Measurements from ENCODE around the gene SPDYE16.
"Not testable (repeated sequence)": the region's sequence is repeated elsewhere in the genome, so short reads cannot be mapped to it uniquely, and the experiment has no call there.

The SPDYE16 gene

DNA sequence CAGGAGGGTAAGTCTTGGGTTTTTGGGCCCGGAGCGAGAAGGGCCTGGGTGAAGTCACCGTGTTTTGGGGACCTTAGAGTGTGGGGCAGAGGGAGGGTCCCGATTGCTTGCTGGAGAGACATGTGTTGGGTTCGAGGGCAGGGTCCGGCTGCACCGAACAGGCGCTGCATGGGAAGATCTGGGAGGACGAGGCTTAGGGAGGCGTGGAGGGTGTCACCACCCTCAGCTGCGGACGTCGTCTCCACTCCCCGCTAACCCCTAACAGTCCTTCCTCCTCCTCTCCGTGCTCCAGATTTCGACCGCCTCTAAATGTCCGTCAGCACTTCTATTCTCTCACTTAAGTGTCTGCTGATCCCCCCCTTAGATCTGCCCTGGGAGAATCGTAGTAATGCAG lies 6.8 kb upstream of the SPDYE16 start:
- not testable (repeated sequence) for DNase-seq (ENCODE audit: low read depth in 2 of 2)

DNA sequence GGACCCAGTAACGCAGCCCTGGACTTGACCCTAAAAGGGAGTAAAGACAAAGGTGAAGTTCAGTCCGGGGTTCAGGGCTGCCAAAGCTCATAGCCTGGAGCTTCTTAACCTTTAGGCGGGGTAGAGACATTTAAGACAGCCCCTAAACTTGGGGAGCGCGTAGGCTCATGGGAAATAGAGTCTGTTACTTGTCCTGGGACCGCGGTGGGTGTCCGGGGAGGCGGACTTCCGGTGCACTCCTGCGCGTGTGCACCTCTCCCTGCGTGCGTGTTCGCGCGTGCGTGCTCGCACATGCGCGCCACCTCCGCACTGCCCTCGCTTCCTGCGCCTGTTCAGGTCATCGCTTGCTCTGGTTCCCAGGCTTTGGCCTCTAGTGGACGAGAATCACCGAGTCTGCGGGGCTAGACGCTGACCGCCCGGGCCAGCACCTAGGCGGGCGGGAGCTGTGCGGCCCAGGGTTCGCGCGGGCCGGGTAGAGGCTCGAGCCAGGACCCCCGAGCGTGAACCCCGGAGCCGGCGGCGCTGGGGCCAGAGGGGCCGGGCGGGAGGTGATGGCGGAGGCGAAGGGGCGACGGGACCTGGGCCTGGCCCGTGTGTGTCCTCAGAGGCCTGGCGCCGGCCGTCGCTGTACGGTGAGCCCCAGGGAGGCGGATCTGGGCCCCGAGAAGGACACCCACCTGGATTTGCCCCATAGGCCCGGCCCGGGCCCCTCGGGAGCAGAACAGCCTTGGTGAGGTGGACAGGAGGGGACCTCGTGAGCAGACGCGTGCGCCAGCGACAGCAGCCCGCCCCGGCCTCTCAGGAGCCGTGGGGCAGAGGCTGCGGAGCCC lies 6.1 kb upstream of the SPDYE16 start:
- DNase-seq (ENCODE audit: low read depth in 2 of 2) = peak; percentile 62 to 68

- not testable (repeated sequence) for DNase-seq (ENCODE audit: low read depth in 2 of 2)
Measured at GRCh38 chr7:76531643-76532042, 11.5 kb downstream of the SPDYE16 start.

- DNase-seq (ENCODE audit: low read depth in 2 of 2) = not testable (repeated sequence)
Measured at GRCh38 chr7:76526183-76526582, 16.9 kb downstream of the SPDYE16 start.

DNA sequence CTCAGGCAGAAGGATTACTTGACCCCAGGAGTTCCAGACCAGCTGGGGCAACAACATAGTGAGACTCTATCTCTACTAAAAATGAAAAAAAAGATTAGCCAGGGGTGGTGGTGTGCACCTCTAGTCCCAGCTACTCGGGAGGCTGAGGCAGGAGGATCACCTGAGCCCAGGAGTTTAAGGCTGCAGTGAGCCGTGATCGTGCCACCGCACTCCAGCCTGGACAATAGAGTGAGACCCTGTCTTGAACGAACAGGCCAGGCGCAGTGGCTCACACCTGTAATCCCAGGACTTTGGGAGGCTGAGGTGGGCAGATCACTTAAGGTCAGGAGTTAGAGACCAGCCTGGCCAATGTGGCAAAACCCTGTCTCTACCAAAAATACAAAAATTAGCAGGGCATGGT lies 26.2 kb downstream of the SPDYE16 start:
- not testable (repeated sequence) for DNase-seq (ENCODE audit: low read depth in 2 of 2)

- DNase-seq (ENCODE audit: low read depth in 2 of 2) = no peak
Measured at GRCh38 chr7:76515999-76516443, 27.1 kb downstream of the SPDYE16 start.

GRCh38 chr7:76514926-76515771 lies 27.9 kb downstream of the SPDYE16 start:
- no peak for DNase-seq (ENCODE audit: low read depth in 2 of 2)

- no peak for DNase-seq (ENCODE audit: low read depth in 2 of 2)
Measured at GRCh38 chr7:76513817-76514799, 29.0 kb downstream of the SPDYE16 start.

- no peak for DNase-seq (ENCODE audit: low read depth in 2 of 2)
Measured at GRCh38 chr7:76512941-76513816, 29.9 kb downstream of the SPDYE16 start.

GRCh38 chr7:76511911-76512885 lies 30.9 kb downstream of the SPDYE16 start:
- DNase-seq (ENCODE audit: low read depth in 2 of 2) = not testable (repeated sequence)

DNA sequence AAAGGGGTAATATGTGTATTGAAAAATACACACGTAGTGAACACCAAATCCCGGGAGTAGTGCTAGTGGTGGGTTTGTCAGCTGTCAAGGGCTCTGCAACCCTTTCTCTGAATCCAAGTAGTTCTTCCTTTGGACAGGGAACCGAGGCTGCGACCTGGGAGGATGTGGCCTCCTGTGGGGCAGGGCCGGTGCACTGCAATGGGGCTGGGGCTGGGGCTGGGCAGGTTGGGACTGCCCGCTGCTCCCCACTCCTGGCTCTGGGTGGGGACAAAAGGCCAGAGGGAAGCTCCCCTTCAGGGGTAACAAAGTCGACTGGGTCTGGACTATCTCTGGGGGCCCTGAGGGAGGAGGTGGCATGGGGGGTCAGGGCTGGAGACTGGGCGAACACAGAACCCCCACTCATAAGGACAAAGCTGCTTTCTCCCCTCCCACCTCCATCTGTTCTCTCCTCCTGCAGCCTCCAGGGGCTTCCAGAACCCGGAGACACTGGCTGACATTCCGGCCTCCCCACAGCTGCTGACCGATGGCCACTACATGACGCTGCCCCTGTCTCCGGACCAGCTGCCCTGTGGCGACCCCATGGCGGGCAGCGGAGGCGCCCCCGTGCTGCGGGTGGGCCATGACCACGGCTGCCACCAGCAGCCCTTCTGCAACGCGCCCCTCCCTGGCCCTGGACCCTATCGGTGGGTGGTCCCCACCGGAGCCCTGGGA lies 31.7 kb downstream of the SPDYE16 start:
- DNase-seq (ENCODE audit: low read depth in 2 of 2) = not testable (repeated sequence)

DNA sequence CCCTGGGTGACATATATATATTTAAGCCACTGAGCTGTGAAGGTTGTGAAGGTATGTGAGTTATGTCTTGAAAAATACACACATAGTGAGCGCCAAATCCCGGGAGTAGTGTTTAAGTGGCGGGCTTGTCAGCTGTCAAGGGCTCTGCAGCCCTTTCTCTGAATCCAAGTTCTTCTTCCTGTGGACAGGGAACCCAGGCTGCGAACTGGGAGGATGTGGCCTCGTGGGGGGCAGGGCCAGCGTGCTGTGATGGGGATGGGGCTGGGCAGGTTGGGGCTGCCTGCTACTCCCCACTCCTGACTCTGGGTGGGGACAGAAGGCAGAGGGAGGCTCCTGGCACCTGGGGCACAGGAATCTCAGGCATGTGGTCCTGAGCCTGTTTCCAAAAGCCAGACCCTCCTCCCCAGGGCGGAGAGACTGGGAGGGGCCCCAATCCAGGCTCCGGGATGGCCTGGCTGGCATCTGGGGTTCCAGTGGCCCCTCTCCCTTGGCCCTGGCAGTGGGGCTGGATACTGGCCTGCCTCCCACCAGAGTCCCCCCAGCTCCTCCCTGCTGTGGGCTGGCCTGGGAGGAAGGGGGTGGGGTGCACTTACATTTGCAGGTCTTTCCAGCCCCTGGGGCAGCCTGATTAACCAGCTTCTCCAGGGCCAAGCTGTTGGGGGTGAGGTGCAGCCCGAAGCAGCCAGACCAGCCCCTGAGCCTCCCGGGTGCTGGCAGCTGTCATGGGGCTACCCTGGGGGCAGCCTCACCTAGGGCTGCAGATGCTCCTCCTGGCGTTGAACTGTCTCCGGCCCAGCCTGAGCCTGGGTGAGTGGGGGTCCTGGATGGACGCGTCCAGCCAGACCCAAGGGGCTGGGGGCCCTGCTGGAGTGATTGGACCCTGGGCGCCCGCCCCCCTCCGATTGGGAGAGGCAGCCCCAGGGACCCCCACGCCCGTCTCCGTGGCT lies 32.9 kb downstream of the SPDYE16 start, which contains the start of gene UPK3B:
Gene UPK3B, plus strand, starts transcription at position 622 of the 947 bp plus-strand sequence. Its CDS starts 101 bp downstream, at position 723.
- no peak for DNase-seq (ENCODE audit: low read depth in 2 of 2)

DNA sequence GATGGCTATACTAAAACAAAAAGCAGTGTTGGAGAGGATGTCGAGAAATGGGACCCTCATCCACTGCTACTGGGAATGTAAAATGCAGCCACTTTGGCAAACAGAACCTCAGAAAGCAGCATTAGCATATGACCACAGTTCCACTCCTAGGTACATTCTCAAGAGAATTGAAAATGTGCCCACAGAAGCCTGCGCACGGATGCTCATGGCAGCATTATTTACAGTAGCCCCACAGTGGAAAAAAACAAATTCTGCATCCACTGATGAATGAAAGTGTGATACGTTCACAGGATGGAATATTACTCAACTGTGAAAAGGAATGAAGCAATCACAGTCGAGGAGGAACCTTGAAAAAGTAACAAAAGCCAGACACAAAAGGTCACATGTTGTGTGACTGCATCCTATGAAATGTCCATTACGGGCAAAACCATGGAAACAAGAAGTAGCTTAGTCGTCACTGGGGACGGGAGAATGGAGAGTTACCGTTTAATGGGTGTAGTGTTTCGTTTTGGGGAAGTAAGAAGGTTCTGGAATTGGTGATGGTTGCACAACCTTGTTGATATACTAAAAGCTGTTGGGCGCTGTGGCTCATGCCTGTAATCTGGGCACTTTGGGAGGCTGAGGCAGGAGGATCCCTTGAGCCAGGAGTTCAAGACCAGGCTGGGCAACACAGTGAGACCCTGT lies 35.2 kb downstream of the SPDYE16 start:
- no peak for DNase-seq (ENCODE audit: low read depth in 2 of 2)

- DNase-seq (ENCODE audit: low read depth in 2 of 2) = not testable (repeated sequence)
Measured at GRCh38 chr7:76506643-76507042, 36.5 kb downstream of the SPDYE16 start.

GRCh38 chr7:76506081-76506440 lies 37.0 kb downstream of the SPDYE16 start:
- no peak for DNase-seq (ENCODE audit: low read depth in 2 of 2)

- no peak for DNase-seq (ENCODE audit: low read depth in 2 of 2)
Measured at GRCh38 chr7:76505168-76506080, 37.7 kb downstream of the SPDYE16 start.

Data from stimulated activated CD8-positive, alpha-beta memory T cell treated with anti-CD3 and anti-CD28 coated beads, Interleukin-7, amount 100 ng/mL, for 1 hour (primary cell).